GM12873 (cell line): ENCODE measurements around the gene PRKCQ.

Experiments
- TF ChIP-seq, protein P1 (sequence below): IDR thresholded peaks from 2 replicates; pipeline ENCODE4 v1.5.1; 2012; ENCODE audit warnings: low read depth, mild to moderate bottlenecking, moderate library complexity, low read length, control low read depth; ENCODE audit not compliant: insufficient read depth; ENCODE audit errors: missing control alignments

PRKCQ gene

DNA sequence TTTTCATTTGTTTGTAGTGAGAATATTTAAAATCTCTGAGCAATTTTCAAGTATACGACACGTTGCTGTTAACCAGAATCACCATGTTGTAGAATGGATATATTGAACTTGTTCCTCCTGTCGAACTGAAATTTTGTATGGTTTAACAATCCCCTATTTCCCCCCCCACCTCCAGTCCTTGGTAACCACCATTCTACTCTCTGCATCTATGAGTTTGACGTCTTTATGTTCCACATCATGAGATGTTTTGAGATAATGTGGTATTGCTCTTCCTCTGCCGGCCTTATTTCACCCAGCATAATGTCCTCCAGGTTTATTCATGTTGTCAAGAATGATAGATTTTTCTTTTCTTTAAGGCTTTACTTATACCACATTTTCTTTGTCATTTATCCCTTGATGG is 17.4 kb upstream of the PRKCQ start:
- TF ChIP-seq, protein P1, sequence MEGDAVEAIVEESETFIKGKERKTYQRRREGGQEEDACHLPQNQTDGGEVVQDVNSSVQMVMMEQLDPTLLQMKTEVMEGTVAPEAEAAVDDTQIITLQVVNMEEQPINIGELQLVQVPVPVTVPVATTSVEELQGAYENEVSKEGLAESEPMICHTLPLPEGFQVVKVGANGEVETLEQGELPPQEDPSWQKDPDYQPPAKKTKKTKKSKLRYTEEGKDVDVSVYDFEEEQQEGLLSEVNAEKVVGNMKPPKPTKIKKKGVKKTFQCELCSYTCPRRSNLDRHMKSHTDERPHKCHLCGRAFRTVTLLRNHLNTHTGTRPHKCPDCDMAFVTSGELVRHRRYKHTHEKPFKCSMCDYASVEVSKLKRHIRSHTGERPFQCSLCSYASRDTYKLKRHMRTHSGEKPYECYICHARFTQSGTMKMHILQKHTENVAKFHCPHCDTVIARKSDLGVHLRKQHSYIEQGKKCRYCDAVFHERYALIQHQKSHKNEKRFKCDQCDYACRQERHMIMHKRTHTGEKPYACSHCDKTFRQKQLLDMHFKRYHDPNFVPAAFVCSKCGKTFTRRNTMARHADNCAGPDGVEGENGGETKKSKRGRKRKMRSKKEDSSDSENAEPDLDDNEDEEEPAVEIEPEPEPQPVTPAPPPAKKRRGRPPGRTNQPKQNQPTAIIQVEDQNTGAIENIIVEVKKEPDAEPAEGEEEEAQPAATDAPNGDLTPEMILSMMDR, result no peak

DNA sequence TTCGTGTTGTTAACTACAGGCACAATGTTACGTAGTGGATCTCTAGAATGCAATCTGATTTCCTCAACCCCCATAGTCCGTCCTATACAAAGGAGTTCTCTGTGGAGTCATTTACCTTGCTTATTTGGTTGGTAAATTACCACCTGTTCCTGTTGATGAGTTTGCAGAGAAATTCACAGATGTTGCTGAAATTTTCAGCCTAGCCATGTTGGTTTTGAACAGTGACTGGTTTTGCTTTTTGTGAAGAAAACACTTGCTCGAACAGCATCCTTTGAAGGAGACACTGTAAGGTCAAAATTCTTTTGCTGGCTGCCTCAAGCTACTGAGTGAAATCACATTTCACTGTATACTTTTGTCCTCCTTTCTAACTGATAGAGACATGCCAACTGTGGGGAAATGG is 15.4 kb upstream of the PRKCQ start:
- TF ChIP-seq, protein P1, result no peak

DNA sequence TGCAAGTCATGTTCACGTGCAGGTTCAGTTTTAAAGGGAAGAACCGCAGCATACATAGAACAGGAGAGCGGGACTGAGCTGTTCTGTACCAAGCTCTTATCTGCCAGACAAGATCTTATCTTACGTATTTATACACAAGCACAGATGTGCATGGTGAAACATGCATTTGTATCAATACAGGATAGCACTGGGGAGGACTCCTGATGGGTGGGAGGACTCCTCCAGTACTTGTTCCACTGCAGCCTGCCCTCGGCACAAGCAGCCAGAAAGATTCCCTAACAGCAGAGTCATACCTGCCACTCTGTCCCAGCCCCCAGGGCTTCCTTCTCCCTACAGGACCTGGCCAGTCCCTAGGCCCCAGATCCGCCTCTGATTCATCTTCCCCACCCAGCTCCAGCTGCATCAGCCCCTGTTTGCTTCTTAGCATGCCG is 13.2 kb upstream of the PRKCQ start:
- TF ChIP-seq, protein P1, result no peak

DNA sequence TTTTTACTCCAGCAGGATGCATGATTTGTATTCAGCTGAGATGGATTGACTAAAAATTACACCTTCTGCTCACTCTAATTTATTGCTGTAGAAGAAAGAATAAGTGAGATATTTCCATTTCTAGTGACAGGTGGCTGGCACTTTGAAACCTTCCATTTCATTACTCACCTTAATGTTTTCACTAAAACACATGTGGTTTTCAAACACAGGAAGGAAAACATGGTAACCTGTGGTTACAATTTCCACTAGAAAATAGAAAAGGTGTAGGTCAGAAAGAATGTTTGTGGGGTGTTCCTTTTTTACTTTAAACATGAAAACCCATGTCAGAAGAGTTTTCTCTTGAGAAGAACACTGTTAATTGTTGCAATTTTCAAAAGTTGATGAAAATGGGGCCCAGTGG is 12.0 kb upstream of the PRKCQ start:
- TF ChIP-seq, protein P1, result no peak

DNA sequence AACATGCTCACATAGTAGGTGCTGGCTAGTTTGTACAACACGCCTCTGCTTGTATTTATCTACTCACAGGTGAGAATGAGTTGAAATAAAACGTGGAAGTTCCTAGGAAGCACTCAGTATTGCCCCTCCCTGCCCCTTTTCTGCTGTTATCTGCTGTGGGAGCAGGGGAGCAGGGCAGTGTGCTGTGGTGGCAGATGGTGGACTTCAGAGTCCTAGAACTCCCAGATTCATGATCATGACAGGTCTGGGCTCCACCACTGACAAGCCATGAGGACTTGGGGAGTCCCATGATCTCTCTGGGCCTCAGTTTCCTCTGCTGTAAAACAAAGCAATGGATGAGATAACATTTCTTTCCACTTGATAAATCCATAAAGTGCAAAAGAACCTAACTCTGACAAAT is 11.6 kb upstream of the PRKCQ start:
- TF ChIP-seq, protein P1, result no peak

DNA sequence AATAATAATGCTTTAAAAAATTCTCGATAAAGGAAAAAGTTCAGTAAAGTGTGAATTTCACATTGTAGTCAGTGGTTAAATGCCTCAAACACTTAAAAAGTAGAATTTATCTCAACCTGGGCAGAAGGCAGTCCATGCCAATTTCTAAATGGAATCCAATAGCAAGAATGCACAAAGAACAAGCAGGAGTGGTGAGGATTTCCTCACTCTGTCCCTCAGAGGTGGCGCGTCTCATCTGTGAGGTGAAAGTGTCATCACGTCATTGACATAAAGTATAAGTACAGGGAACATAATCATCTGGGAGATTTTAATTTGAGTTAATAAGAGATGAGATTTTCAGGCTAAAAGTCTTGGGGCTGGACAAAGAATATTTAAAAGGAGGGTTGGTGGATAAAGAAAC is 10.0 kb upstream of the PRKCQ start:
- TF ChIP-seq, protein P1, result no peak

DNA sequence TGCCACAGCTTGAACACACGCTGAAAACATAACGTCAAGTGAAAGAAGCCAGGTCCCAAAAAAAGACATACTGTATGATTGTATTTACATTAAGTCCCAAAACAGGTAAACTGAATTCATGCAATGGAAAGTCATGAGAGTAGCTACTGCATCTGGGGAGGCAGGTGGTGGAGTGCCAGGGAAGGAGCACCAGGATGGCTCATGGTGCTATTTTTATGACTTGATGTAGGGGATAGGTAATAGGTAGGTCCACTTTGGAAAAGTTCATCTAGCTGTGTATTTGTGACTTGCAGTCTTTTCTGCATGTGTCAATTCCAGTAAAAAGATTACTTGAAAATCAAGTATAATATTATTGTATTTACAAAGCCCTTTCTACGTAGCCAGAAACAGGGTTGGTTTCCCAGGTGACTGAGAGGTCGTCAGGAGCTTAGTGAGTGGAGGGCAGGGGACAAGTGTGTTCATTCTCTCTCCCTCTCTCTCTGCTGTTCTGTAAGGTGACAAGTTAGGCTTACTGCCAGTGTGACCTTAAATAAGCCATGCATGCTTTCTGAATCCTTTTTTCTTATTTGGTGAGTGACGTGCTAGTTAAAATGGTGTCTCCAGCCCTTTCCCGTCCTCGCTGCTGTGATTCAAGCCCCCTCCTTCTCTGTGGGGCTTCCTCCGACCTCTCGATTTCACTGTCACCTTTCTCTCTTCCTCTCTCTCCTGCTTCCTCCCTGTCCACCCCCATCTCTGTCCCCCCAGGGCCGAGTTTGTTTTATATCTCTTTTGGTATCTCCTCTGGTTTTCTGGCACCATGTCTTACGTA is 9.4 kb upstream of the PRKCQ start:
- TF ChIP-seq, protein P1, result no peak

DNA sequence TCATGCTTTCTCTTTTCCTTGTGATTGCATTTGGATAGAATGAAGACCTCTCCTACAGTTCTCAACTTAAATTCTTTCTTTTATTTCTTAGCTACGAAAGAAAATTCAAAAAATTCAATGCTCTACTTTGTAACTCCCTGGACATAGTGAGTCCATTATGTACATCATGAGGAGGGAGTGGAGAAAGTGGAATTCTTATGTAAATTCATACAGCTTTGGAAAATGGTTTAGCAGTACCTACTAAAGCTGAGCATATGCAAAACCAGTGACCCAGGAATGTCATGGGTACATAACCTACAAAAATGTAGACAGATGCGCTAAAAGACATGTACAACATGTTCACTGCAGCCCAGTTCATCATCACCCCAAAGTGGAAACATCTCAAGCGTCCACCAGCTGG is 8.8 kb upstream of the PRKCQ start:
- TF ChIP-seq, protein P1, result no peak
